Right forelimb (tissue), 1 donor: ENCODE results near the gene SSBP4.
A peak's percentile ranks its signal among the peaks of the same experiment; 100 is the strongest.

ENCODE experiments used
- DNase-seq: peaks from one replicate; pipeline ENCODE4 v3.0.0-alpha.2; 2018

Gene SSBP4

GRCh38 chr19:18446145-18446810 lies 27.1 kb downstream of the SSBP4 start:
- DNase-seq: no peak

- DNase-seq: no peak
Observed at GRCh38 chr19:18446811-18447359, 27.7 kb downstream of the SSBP4 start.

GRCh38 chr19:18449552-18449951 lies 30.4 kb downstream of the SSBP4 start:
- no peak for DNase-seq

DNA sequence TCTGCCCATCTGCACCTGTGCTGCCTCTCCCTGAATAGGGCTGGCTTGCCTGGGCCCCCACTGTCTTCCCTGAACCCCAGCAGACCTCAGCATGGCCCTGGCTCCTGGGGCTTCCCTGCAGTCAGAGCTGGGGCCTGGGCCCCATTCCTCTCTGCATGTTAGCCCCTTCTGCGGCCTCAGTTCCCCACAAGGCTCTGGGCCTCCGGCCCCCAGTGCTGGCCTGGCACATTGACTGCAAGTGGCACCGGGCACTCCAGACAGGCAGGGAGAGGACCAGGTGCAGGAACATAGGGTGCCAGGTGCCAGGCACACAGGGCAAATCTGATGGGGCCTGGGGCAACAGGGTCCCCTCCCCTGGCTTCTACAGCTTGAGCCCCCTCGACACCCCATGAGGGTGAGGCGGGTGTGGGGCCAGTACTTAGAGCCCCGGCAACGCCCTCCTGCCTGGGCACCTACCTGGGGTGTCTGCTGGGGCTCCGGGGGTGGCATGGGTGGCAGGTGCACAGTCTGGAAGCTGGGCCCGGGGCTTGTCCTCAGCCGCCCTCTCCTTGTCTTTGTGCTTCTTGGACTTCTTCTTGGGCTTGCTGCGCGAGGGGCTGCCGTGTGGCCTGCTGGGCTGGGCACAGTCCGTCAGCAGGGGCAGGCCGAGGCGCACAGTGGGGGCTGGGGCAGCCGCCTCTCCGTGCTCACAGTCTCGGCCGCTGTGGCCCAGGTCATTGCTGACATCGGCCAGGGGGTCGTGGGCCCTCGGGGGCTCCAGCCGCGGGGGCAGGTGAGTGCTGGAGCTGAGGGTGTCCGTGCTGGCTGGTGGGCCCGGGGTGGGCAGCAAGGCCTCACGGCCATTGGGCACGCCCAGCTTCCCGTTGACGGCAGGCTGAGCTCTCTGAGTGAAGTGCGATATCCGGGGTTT lies 31.1 kb downstream of the SSBP4 start:
- no peak for DNase-seq

DNA sequence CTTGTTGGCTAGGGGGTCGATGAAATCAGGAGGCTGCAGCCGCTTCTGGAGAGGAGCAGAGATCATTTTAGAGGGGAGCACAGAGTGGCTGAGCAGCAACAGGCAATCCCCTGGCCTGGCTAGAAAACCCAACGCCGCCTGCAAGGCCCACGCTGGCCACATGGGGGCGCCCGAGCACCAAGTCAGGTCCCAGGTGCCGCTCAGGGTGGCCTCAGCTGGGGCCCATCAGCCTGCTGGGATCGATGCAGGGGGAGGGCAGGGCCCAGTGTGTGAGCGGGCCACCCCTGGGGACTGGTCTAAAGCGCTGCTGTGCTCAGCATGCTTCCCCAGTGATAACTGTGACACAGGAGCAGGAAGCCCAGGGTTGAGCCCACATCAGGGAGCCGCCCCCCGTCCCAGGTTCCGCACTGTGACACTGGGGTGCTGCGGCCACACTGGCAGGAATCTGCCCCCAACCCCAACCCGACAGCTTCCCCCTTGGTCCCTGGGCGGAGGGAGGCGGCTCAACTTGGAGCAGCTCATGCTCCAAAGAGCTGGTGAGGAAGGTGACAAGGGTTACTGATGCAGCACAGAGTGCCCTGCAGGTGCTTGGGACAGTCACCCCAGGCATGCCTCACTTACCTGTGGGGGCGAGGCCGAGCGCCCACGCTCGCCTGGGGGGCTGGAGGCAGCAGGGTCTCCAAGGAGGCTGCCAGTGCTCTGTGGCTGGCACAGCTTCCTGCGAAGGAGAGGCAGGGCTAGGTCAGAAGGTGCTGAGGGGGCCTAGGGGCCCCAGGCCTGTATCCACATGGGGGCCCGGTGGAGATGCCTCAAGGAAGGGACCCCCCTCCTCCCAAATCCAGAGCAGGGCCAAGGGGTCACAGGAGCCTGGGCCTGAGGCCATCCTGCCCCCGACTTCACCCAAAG lies 32.0 kb downstream of the SSBP4 start:
- DNase-seq: peak; percentile 94

GRCh38 chr19:18452386-18452785 lies 33.2 kb downstream of the SSBP4 start:
- no peak for DNase-seq

DNA sequence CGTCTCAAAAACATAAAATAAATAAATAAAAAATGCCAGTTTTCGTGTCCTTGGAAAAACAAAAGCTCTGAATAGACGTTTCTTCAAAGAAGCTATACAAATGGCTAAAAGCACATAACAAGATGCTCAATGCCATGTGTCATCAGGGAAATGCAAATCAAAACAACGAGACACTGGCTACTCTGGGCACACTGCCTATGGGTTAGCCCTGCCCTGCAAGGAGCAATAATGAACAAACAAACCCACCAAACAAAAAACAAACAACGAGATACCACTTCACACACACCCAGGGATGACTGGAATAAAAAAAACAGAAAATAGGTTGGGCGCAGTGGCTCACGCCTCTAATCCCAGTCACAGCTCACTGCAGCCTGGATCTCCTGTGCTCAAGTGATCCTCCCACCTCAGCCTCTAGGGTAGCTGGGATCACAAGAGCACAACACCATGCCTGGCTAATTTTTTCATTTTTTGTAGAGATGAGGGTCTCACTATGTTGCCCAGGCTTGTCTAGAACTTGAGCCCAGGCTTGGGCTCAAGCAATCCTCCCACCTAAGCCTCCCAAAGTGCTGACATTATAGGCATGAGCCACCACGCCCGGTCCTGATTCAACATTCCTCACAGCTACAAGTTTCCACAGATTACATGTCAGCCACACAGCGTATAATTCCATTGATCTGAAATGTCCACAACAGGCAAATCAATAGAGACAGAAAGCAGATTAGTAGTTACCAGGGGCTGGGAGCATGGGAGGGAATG lies 34.2 kb downstream of the SSBP4 start:
- DNase-seq: no peak

GRCh38 chr19:18456279-18456678 lies 37.1 kb downstream of the SSBP4 start:
- no peak for DNase-seq

DNA sequence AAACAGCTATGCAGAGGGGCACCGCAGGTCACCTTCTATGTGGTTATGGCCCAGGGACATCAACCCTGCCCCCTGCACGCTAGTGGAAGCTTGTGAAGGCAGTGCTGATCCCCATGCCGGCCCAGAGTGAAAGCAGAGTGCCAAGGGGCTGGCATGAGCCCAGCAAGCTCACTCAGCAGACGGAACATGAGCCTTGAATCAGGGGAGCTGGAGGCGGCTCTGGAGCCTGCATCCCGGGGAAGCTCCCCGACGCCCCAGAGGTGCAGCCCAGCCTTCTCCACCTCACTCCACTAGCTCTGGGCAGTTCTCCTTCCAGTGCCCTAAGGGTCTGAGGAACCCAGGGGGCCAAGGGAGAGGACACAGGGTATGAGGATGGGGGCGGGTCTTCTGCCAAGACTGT lies 37.8 kb downstream of the SSBP4 start:
- DNase-seq: no peak

GRCh38 chr19:18457483-18458331 lies 38.5 kb downstream of the SSBP4 start:
- DNase-seq: no peak

DNA sequence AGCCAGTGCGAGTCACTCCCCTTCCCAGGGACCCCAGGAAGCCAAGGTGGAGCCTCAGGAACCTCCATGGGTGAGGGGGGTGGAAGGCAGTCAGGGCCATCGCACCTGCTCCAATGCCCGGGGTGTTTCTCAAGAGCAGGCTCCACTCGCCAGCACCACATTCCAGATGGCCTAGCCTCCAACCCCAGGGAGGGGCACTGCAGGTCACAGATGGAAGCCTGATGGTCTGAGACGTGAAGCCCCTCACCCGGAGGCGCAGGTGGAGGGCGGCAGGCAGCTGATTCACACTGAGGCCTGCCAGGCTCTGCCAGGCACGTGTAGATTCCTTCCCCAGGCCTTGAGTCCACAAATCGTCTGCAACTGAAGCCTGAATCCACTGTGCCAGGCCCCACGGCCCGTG lies 41.7 kb downstream of the SSBP4 start:
- no peak for DNase-seq

- no peak for DNase-seq
Observed at GRCh38 chr19:18461471-18461870, 42.3 kb downstream of the SSBP4 start.

GRCh38 chr19:18464646-18465045 lies 45.4 kb downstream of the SSBP4 start:
- no peak for DNase-seq

DNA sequence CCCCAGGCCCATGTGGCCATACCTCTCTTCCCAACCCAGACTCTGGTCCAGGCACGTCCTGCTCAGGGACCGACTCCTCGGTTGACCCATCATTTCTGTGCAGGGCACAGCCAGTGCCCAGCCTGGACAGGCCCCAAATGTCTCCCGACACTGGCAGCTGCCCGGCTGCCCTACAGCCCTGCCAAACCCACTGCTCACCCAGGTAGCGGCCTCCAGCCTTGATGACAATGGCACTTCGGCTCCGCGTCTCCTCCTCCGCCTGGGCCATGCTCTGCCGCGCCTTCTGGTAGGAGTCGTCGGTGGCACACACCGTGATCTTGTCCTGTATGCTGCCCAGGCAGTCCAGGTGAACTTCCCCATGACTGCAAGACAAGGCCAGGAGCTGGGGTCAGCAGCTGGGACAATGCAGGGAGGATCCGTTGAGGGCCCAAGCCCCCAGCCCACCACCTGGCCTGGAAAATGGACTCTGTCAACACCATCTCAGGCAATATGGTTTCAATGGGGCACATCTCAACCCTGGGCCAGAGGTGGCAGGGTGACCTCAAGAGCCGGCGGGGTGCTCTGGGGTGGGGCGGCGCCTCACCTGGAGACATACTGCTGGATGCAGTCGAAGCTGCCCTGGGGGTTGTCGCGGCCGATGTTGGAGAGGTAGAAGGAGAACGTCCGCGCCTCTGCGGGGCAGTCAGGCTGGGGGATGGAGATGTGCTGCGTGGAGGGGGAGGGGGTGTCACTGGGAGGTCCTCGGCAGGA lies 46.2 kb downstream of the SSBP4 start:
- DNase-seq: no peak

GRCh38 chr19:18465964-18466339 lies 46.8 kb downstream of the SSBP4 start:
- DNase-seq: no peak

DNA sequence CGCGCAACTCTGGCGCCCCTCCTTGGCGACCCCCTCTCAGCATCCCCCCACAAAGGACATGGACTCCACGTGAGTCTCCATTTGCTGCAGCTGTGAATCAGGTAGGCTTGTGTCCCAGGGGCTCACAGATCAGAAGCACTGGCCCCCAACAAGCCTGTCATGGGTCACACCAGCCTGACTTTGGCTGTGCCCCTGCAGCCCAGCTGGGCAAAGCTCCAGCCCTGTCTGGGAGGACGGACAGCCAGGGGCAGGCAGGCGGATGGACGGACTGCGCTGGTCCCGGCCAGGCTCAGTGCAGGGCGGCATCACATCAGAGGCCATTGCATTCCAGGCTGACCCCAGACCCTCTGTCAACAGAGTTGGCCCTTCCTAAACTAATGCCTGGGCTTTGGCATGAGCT lies 47.2 kb downstream of the SSBP4 start:
- DNase-seq: no peak

- no peak for DNase-seq
Observed at GRCh38 chr19:18467978-18468377, 48.8 kb downstream of the SSBP4 start.

GRCh38 chr19:18468517-18468916 lies 49.3 kb downstream of the SSBP4 start:
- no peak for DNase-seq

- peak; percentile 74 for DNase-seq
Observed at GRCh38 chr19:18469069-18469846, 50.1 kb downstream of the SSBP4 start.

DNA sequence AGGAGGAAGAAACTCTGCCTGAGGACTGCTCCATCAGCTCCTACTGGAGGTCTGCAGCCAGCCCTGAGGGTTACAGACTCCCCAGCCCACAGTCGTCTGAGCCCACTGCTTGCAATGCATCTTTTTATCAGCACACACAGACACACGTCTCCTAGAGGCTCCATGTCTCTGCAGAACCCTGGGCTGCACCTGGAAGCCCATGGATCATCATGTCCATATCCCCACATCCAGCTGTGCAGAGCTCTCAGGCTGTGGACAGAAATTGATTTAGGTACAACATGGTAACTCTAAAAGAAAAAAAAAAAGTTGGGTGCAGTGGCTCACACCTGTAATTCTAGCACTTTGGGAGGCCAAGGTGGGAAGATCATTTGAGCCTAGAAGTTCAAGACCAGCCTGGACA lies 51.6 kb downstream of the SSBP4 start:
- DNase-seq: no peak
